Central memory CD4-positive, alpha-beta T cell (primary cell): Measurements from ENCODE around the gene STRA6.

Experiments
- DNase-seq: peaks from one replicate; pipeline ENCODE4 v3.0.0; 2022
- total RNA-seq, 3 experiments: gene quantifications; one replicate each; lab custom pipeline; 2026; lab: John Stamatoyannopoulos, UW

Gene STRA6, protein sequence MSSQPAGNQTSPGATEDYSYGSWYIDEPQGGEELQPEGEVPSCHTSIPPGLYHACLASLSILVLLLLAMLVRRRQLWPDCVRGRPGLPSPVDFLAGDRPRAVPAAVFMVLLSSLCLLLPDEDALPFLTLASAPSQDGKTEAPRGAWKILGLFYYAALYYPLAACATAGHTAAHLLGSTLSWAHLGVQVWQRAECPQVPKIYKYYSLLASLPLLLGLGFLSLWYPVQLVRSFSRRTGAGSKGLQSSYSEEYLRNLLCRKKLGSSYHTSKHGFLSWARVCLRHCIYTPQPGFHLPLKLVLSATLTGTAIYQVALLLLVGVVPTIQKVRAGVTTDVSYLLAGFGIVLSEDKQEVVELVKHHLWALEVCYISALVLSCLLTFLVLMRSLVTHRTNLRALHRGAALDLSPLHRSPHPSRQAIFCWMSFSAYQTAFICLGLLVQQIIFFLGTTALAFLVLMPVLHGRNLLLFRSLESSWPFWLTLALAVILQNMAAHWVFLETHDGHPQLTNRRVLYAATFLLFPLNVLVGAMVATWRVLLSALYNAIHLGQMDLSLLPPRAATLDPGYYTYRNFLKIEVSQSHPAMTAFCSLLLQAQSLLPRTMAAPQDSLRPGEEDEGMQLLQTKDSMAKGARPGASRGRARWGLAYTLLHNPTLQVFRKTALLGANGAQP
- total RNA-seq: 0 reads per million in 3 experiments

DNA sequence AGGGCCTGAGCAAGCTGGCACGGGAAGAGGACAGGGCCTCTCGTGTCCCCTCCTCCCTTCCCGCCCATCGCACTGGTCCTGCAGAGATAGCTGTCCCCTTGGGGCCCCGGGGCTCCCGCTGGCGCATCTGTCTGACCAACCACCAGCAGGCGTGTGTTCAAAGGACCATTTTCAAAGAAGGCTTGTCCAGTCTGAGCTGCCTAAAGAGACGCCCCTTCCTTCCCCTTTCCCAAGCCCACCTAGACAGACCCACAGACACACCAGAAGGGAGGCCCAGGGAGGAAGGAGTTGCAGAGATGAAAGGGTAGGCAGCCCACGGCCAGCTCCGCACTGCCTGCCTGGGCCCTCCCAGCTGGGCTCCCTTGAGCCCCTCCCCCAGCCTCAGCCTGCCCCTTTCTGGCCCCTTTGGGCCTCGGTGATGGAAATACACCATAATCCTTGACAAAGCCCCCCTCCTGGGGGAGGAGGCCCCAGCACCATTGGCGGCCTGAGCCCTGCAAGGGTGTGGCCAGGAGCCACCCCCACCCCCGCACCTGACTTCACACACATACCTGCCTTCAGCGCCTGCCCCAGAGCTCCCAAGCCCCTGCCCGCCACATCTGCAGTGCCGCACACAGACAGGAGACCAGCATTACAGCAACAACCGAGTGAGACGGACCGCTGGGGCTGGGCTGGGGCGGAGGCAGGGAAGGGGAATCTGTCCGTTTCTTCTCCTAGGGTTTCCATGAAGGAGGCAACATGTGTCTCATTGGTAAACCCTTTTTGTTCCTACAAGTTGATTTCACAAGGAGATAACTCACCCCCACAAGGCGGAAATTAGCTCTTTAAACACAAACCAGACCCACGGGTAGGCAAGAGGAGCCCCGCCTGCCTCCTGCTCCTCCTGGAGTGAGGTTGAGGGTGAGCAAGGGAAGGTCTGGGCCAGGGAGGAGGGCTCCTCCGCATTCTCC is at the start of gene STRA6:
TSS of gene STRA6 (minus strand) at position 336 of the 950 bp plus-strand sequence. CDS start 520 bp downstream, outside the sequence.
- no peak for DNase-seq

DNA sequence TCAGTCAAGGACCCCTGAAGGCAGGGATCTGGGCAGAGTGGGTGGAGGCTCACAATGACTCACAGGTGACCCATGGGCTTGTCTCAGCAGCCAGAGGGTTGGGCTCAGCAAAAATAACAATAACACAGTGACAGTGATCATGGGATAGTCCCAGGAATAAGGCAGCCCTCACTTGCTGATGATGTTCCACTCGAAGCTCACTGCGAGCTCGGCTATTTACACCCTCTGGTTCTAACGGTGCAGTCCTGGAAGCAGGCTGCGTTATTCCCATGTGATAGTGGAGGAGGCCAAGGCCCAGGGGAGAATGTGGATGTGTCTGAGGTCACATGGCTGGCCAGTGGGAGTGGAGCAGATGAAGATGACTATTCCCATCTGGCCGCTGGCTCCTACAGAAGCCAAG is 49.7 kb upstream of the STRA6 start:
- no peak for DNase-seq

DNA sequence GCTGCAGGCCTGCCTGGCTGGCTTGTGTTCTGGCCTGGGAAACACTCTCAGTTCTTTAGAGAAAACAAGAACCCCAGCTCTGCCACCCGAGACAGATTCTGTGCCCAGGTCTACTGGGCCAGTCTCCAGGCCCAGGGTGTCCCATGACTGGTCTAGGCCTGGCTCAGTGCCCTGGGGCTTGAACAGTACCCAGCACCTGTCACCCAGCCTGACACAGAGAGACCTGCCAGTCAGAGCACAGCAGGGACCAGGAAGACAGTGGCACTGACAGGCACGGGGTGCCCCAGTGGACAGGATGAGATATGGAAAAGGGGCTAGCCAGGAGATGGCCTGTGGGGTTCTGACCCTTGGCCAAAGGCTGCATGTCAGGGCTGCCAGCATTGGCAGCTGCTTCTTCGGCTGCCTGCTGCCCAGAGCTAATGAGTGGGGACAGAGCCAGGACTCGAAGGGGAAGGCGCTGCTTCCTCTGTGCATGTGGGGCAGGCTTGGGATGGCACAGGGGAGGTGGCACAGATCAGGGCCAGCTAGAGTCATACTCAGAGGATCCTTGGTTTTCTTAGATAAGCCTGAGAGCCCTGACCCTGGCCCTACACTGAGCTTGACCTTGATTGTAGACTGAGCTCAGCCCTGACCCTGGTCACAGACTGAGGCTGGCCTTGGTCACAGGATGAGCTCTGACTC is 48.7 kb upstream of the STRA6 start:
- DNase-seq: no peak

DNA sequence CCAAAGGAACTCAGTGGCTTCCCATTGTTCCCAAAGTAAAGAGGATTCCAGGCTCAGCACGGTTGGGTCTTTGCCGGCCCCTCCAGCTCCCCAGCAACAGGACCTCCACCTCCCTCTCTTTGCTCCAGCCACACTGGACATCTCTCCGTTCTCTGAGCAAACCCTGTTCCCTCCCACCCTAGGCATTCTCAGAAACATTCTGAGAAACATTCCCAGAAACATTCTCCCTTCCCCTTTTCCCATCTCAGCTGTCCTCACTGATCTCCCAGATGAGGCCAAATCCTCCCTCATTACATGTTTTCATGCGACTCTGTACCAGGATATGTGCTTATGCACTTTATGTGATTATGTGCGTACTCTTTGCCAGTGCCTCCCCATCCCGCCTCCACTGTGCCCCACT is 47.7 kb upstream of the STRA6 start:
- no peak for DNase-seq

DNA sequence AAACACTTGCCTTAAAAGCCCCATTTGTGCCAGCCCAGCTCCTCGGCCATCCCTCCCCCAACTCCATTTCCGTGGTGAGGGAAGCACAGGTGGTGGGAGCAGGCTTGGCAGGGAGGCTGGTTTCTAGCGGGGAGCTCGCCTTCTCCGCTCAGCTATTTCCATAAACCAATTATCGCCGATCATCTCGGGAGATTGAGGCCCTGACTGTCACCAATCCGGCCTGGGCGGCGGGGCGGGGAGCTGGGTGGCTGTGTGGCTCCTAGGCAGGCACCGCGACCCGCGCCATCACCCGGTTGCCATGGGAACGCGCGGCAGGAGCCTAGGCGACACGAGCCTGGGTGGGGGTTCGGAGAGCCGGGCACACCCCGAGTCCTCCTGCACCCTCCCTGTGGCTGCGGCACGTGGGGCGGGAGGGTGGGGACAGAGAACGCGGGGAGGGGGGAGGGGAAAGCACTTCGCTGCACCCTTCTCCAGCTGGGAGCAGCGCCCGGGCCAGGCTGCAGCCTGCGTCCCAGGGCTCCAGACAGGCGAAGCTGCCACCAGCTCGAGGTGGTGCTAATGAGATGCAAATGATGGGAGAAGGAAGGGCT is 42.9 kb upstream of the STRA6 start:
- DNase-seq: no peak

DNA sequence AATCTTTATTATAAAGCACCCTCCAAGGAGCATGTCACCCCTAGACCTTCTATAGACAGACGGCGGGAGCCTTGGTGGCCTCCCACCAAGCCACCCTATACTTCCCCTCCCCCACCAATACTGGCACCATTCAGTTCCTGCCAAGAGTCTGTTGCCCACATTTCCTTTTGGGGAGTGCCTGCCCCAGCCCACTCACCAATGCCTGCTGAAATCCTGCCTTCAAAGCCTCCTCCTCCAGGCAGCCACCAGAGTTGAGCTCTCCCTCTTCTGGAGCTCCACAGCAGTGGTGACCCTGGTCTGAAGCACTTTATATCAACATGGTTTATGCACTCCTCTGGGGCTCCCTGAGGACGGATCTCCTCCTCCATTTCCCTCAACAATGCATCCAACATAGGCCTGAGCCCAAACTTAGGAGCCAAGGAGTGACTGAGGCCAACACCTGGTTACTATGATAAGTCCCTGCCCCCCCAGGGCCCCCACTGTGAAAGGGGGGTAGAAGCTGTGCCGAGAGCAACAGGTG is 42.3 kb upstream of the STRA6 start:
- DNase-seq: no peak

DNA sequence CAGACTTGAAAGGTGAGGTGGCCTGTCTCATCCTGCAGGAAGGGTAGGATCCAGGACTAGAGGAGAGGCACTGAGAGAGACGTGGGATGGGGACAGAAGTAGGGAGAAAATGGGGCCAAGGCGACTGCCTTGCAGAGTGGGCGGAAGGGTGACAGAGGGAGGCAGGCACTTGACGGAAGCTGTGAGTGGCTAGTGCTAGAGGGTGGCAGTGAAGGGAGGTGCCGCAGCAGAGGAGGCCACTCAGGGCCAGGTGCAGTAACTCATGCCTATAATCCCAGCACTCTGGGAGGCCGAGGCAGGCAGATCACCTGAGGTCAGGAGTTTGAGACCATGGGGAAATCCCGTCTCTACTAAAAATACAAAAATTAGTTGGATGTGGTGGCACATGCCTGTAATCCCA is 40.8 kb upstream of the STRA6 start:
- DNase-seq: no peak

DNA sequence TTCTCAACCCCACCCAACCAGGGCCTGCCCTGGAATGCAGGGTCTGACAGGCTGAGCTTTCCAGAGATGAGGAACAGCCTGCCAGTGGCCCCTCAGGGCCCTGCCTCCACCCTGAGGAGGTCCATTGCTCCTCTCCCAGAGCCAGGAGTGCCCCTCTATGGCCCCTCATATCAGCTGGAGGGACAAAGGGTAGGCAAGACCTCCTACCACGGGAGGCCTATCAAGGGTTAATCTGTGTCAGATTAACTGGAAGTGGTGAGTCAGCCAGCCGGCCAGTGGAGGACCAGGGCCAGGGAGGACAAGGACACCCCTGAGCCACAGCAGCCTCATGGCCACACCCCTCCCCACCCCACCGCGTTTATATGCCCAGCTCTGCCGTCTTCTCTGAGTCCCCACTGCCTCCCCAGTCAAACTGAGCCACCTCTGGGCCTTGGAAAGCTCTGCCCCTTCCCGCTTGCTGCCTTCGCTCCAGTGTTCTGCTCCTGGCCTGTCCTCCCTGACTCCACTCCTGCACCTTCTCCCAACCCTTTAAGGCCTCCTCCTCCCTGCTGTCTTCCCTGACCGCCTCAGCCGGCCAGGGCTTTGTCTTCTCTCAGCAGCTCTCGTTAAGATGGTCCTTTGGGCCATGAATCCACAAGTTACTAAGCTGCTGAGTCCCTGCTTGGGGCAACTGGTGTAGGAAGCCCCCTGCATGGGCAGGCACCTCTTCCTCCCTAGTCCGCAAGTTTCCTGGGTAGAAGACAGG is 40.0 kb upstream of the STRA6 start:
- DNase-seq: no peak

DNA sequence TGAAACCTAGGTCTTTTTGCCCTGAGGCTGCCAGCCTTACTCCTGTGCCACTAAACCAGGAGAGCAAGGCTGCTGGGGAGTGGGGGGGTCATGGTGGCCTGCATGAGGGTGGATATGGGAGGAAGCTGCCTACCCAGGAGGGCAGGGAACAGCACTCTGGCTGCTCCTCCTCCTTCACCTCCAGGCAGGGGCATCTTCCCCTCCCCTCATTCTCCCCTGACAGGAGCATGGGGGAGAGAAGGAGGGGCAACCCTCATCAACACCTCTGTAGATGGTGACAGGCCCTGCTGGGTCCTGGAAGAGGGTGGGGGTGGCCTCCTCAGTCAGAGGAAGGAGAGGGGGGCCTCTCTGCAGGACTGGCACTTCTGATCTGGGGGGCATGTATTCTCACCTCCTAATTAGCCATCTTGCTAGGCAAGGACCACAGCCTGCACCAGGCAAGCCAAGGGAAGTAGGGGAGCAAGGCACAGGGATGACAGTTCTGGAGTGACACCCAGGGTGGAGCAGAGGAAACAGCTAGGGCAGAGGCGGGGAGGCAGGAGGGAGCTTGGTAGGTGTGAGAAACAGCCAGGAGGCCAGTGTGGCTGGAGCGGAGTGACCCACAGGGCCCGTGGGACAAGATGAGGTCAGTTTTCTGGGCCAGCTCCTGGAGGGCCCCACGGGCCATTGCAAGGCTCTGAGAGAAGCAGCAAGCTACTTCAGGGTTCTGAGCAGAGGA is 38.5 kb upstream of the STRA6 start:
- no peak for DNase-seq

DNA sequence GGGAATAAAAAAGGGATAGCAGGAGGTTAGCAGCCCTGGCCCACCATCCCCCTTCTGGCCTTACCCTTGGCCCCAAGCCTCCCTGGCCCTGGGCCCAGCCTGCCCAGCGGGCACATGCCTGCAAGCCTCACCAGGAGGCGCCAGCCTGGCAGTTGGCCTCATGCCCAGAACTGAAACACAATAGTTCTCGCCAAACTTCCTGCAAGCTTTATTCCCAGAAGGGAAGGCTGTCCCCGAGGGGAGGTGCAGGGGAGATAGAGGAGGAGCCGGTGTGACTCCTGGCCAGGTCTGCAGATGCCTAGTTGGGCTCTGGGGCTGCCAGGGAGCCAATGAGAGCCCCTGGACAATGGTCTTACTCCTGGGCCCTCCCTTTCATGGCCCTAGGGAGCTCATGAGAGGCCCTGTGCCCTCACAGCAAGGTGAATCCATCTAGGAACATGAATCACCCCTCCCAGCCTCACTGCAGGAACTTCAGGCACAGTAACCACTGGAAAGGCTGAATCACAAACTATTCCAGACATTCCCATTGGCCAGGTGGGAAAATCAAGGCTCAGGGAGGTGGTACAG is 37.5 kb upstream of the STRA6 start:
- no peak for DNase-seq

DNA sequence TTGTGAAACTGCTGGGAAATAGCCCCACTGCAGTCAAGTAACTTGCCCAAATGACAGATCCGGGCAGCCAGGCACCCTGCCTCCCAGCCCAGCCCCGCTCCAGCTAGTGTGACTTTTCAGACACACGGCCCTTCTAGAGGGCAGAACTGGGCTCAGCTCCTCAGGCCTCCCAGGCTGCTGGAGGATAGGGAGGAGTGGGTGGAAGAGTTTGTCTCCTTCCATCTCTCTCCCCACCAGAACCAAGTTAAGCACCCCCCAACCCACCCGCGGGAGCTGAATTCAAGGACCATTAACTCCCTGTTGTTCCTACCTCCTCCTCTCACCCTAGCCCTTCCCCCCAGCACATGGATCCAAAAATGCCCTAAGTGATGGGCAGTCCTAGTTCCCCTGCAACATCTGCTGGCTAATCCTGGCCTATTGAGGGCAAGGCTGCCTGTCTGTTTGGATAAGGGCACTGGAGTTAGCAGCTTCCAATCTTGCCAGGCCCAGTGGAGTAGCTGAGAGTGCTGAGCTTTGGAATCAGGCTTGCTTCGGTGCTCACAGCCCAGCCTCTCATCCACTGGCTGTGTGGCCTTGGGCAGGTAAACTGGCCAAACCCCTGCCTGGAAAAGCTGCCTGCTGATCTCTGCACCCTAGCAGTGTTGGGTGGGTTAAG is 36.6 kb upstream of the STRA6 start:
- no peak for DNase-seq

DNA sequence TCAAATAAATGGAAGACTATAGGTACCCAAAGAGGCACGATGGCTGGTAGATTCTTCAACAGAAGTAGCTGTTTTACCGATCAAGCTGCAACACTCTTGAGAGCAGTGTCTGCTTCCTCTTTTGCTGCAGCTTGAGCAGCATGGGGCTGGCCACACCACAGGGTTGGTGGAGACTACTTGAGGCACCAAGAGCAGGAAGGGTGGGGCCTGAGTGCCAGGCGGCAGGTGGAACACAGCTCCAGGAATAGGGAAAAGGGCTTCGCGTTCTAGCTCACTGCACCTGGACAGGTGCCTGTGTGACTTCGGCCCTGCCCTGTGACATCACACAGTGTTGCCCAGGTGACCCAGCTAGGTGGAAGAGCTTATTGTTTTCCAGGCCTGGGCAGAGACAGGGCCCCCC is 33.4 kb upstream of the STRA6 start, which contains the start of gene CCDC33:
TSS of gene CCDC33 (plus strand) at position 365 of the 400 bp plus-strand sequence. CDS start 394 bp downstream, outside the sequence.
- no peak for DNase-seq

DNA sequence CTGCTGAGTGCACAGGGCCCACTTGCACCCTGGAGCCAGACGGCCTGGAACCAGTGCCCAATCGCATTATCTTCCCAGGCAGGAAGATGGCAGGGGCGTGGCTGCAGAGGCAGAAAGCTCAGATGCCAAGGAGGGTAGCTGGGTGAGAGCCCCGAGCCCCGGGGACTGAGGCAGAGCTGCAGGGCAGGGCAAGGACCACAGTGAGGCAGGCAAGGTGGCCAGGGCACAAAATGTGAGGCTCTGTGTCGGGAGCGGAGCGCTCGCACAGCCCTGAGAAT is 31.9 kb upstream of the STRA6 start:
- no peak for DNase-seq

DNA sequence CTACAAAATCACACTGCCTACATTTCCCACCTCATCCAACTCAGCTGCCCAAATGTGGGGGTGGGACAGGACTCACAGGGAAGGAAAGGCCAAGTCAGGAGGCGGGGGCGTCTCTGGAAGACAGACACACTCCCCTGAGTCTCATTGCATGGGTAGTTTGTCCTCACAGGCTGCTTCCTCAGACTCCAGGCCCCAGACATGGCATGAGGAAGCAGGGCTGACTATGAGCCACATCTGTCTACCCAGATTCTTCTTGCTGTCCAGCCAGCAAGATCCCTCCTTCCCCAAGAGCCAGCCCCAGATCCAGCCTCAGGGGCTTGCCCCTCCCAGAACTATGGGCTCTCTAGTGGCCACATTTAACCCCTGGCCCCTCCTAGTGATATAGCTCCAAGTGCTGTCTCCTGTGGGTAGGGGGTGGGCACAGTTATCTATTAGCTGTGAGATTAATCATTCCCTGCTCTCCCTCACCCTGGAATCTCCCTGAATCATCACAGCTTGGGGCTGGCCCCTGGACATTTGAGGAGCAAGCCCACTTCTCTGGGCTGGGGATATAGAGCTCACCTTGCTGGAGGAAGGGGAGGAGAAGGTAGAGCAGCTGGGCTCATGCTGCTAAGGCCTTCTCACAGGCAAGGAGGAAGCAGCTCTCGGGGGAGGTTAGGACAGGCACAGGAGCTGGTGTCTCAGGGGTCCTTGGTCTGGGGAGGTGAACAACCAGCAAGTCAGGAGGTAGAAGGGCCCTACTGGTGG is 31.4 kb upstream of the STRA6 start:
- no peak for DNase-seq

DNA sequence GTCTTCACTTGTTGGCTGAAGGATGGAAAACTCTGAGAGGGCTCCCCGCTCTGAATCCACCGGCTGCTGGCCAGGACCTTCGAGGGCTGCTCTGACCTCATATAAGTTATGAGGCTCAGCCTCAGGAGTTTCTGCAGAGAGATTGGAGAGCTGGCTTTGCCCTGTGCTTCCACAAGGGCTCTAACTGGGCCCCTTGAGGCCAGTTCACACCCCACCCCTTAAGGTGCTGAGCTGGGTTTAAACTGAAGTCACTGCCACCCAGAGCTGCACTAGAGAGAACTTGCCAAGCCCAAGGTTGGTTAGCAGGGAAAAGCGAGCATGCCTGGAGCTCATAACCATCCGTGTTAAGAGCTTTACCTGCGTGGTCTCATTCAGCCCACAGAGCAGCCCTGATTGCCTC is 30.8 kb upstream of the STRA6 start:
- no peak for DNase-seq

DNA sequence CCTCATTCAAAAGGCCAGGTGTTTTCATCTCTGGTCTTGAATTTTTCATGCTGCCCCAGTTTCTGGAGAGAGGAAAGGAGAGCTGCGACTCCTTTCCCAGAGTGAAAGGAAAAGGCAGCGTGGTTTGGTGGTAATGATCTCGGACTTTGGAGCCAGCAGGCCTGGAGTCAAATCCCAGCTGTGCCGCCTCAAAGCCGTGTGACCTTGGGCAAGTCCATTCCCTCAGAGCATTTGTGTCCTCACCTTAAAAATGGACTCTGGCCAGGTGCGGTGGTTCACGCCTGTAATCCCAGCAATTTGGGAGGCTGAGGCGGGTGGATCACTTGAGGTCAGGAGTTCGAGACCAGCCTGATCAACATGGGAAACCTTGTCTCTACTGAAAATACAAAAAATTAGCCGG is 28.9 kb upstream of the STRA6 start:
- DNase-seq: no peak

DNA sequence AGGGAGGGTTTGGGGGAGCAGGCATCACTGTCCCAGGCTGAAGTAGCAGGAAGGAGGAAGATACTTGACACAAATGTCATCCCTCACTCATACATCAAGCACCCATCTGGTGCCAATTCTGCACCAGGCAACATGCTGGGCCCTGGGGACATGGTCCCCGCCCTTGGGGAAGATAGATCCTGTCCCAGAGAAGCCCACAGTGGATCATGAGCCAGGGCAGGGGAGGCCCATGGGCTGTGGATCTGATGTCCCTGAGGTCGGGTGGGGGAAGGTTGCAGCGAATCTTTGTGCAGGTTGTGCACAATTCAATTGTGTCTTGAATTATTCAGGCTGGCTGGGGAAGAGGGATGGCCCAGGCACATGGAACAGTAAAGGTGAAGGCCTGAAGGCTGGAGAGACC is 27.1 kb upstream of the STRA6 start:
- no peak for DNase-seq

DNA sequence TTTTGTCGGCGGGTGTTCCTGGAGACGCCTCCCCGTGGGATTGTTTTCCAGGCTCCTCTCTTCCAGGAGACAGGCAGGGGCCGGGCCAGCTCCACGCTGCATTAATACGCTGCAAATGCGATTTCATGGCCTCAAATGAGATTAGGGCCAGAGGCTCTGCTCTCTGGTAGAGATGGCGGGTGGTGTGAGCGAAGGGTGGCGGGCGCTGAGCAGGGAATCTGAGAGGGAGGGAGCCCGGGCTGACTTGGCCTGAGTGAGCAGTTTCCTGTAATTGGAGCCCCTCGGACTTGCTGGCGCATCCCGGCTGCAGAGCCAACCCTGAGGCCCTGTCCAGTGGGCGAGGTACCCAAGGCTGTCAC is 26.1 kb upstream of the STRA6 start:
- no peak for DNase-seq
